PC-3 (cell line): ENCODE data around the gene ALG8. TPM values are rescaled to one million over a fixed set of nuclear protein-coding genes. Genes with fewer than 3 reads are reported as not detected.

Source experiments
- ATAC-seq: fragments of 200-7000 bp; cut with Tn5 transposase; 2 replicates; pipeline ENCODE4 v1.9.1; 2020; ENCODE audit warnings: mild to moderate bottlenecking, moderate library complexity
- BruUV-seq: library from RNA; stranded (reverse); fragments of 400-500 nt; replicated peaks from 2 replicates; lab custom pipeline; 2021; lab: Mats Ljungman, UMichigan
- CTCF ChIA-PET: fragments of 300-600 bp; sonication (Branson Sonifier 250); formaldehyde crosslinking; loops from one replicate; lab custom pipeline; 2022; ENCODE audit warnings: antibody characterized with exemption; lab: Charles Lee
- POLR2A ChIA-PET: fragments of 300-600 bp; sonication (Branson Sonifier 250); formaldehyde crosslinking; loops from one replicate; lab custom pipeline; 2022; ENCODE audit warnings: antibody characterized with exemption; ENCODE audit not compliant: unreplicated experiment; lab: Charles Lee
- DNase-seq: peaks from one replicate; pipeline ENCODE4 v3.0.0-alpha.2; 2015
- H2AFZ ChIP-seq: fragments of 300-600 bp; sonication (generic); 2 replicates; pipeline ENCODE4 v1.6.0; 2016; ENCODE audit warnings: antibody characterized with exemption, low read length
- H3F3A ChIP-seq: fragments of 300-600 bp; sonication (generic); one replicate; pipeline ENCODE4 v1.6.0; 2017; ENCODE audit warnings: antibody characterized with exemption, low read length, control low read depth, mild to moderate bottlenecking; ENCODE audit not compliant: unreplicated experiment
- H3K27ac ChIP-seq: fragments of 300-600 bp; sonication (generic); 2 replicates; pipeline ENCODE4 v1.5.1; 2016; ENCODE audit warnings: mild to moderate bottlenecking, low read length
- H3K27me3 ChIP-seq: fragments of 300-600 bp; sonication (generic); 2 replicates; pipeline ENCODE4 v1.6.1; 2016; ENCODE audit warnings: low read length, mixed read lengths
- H3K36me3 ChIP-seq: fragments of 300-600 bp; sonication (generic); 2 replicates; pipeline ENCODE4 v1.6.1; 2016; ENCODE audit warnings: low read depth, mixed run types, low read length, mixed read lengths
- H3K4me1 ChIP-seq: fragments of 300-600 bp; sonication (generic); 2 replicates; pipeline ENCODE4 v1.5.1; 2016; ENCODE audit warnings: low read length; ENCODE audit not compliant: insufficient read depth
- H3K4me2 ChIP-seq: fragments of 300-600 bp; sonication (generic); 2 replicates; pipeline ENCODE4 v1.6.0; 2016; ENCODE audit warnings: low read length
- H3K4me3 ChIP-seq: fragments of 300-600 bp; sonication (generic); 2 replicates; pipeline ENCODE4 v1.5.1; 2016; ENCODE audit warnings: mild to moderate bottlenecking, low read length, mixed read lengths
- H3K79me2 ChIP-seq: fragments of 300-600 bp; sonication (generic); 2 replicates; pipeline ENCODE4 v1.6.1; 2017; ENCODE audit warnings: low read length, mixed read lengths
- H3K9ac ChIP-seq: fragments of 300-600 bp; sonication (generic); 2 replicates; pipeline ENCODE4 v1.6.0; 2016; ENCODE audit warnings: mild to moderate bottlenecking, low read length
- H3K9me2 ChIP-seq: fragments of 300-600 bp; sonication (generic); replicated peaks from 2 replicates; pipeline ENCODE4 v1.6.1; 2016; ENCODE audit warnings: mixed run types, low read length, mixed read lengths
- H3K9me3 ChIP-seq: fragments of 300-600 bp; sonication (generic); 2 replicates; pipeline ENCODE4 v1.6.1; 2016; ENCODE audit warnings: low read length, mixed read lengths
- H4K20me1 ChIP-seq: fragments of 300-600 bp; sonication (generic); 2 replicates; pipeline ENCODE4 v1.6.1; 2016; ENCODE audit warnings: low read length, mixed read lengths
- EZH2 ChIP-seq: fragments of 300-600 bp; sonication (generic); IDR thresholded peaks from one replicate; pipeline ENCODE4 v1.6.1; 2017; ENCODE audit warnings: antibody characterized with exemption, mild to moderate bottlenecking, low read length; ENCODE audit not compliant: unreplicated experiment
- EZH2phosphoT487 ChIP-seq: fragments of 300-600 bp; sonication (generic); IDR thresholded peaks from 2 replicates; pipeline ENCODE4 v1.6.1; 2018; ENCODE audit warnings: mild to moderate bottlenecking, antibody characterized with exemption, low read length, borderline replicate concordance
- intact Hi-C: fragments of 100-400 bp; cut with micrococcal nuclease; formaldehyde crosslinking; loops from 2 replicates; pipeline ENCODE4 v1.9.0; 2023
- total RNA-seq: library from RNA; depleted of rRNA; stranded (reverse); fragments of >200 nt; gene quantifications from 2 replicates; pipeline ENCODE4 v1.2.3, GENCODE V29; 2014
- TF ChIP-seq, protein P1 (sequence below): fragments of 300-600 bp; sonication (generic); conservative IDR thresholded peaks from 2 replicates; pipeline ENCODE4 v1.5.1; 2017; ENCODE audit warnings: antibody characterized with exemption, low read depth, mild to moderate bottlenecking, low read length

The ALG8 gene
- total RNA-seq, 1 experiment from 2014 or later = 73.6 TPM

DNA sequence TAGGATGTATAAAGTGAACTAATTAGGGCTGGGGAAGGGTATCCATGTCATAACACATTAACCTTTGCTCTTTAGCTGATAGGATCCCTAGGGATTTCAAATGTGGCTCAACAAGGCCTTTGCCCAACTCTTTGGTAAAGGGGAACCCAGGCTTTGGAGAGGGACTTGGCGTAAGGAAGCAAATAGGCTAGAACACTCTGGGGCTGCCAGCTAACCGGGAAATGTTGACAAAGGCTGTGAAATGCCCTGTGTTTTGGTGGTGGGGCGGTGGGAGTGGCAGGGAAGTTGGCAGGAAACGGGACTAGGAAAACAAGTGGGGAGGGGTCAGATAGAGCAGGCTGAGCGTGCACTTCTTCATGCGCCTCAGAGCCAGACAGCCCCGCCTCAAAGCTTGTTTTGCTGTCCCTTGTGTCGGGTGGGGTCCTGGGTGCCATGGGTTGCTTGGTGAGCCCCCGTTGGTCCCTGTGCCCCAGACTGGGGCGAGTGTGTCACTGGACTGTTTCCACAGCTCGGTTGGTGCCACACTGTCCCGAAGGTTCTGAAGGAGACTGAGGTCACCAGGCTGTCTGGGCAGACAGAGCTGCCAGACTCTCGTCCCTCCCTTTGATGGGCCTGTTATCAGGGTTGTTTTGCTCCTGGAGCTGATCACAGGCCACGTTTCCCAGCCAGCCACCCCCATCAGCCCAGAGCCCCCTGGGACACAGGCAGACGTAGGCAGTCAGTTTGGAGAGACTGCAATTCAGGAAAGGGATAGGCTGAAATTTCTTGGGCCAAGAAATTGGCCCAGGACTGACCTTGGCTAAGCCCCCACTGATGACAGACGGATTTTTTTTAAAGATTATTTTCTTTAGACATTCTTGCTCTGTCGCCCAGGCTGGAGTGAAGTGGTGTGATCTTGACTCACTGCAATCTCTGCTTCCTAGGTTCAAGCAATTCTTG, 29.4 kb upstream of the ALG8 start:
- no TSS peak for BruUV-seq

DNA sequence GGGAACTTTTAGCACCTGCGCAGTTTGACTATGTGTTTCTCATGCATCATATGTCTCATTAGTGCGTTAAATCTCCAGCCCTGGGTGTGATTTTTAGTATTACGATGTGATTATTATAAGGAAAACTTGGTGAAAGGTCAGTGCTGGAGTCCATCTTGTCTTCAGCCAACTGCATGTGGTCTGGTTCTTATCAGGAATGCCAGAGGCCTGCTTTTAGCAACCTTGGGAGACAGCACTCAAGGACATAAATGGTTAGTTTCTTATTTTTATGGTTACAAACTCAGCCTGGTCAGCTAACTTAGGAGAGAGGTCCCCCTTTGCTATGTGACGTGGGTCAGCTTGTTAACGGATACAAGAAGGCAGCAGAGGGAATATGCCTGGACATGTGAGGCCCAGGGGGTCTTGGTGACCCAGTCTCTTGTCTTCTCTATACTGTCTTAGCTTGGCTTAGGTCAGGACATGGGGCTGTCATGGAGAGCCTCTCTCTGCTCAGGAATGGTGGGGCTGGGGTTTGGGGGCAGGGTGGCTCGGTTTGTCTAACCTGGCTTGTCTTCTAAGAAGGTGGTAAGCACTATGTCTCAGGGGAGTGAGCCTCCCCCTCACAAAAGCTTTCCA, 27.5 kb upstream of the ALG8 start:
- no TSS peak for BruUV-seq
- no peaks in the 10 kb centered on the region for H3K79me2 ChIP-seq
- CTCF ChIA-PET = no interaction called here

More for the DNA sequence above, 29.4 kb upstream of the ALG8 start:
- Histone ChIP-seq H3K9me2 (no peaks in the 10 kb centered on the region), H3K79me2 (no peaks in the 10 kb centered on the region), H3K27ac (no peak overlapping the region), H3K27me3 (no peaks in the 10 kb centered on the region), H4K20me1 (no peaks in the 10 kb centered on the region), H2AFZ (no peak overlapping the region), H3K4me1 (no peaks in the 10 kb centered on the region), H3K9me3 (no peaks in the 10 kb centered on the region), H3K36me3 (no peaks in the 10 kb centered on the region; the same call in 1 of the 2 replicates), H3K9ac (no peak overlapping the region), H3K4me2 (no peak overlapping the region), H3K4me3 (no peak overlapping the region), H3F3A (no peaks in the 10 kb centered on the region)
- intact Hi-C loops = no loop called here
- ATAC-seq (no peak), DNase-seq (no peak)
- POLR2A ChIA-PET = no interaction called here
- TF ChIP-seq EZH2phosphoT487 = no peak
- TF ChIP-seq, protein P1, sequence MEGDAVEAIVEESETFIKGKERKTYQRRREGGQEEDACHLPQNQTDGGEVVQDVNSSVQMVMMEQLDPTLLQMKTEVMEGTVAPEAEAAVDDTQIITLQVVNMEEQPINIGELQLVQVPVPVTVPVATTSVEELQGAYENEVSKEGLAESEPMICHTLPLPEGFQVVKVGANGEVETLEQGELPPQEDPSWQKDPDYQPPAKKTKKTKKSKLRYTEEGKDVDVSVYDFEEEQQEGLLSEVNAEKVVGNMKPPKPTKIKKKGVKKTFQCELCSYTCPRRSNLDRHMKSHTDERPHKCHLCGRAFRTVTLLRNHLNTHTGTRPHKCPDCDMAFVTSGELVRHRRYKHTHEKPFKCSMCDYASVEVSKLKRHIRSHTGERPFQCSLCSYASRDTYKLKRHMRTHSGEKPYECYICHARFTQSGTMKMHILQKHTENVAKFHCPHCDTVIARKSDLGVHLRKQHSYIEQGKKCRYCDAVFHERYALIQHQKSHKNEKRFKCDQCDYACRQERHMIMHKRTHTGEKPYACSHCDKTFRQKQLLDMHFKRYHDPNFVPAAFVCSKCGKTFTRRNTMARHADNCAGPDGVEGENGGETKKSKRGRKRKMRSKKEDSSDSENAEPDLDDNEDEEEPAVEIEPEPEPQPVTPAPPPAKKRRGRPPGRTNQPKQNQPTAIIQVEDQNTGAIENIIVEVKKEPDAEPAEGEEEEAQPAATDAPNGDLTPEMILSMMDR = no peak
- no peak for TF ChIP-seq EZH2
- CTCF ChIA-PET = no interaction called here

More for the DNA sequence above, 27.5 kb upstream of the ALG8 start:
- Histone ChIP-seq H3K9me2 (no peaks in the 10 kb centered on the region), H3K27me3 (no peaks in the 10 kb centered on the region), H3K4me2 (no peak overlapping the region), H3F3A (no peaks in the 10 kb centered on the region), H4K20me1 (no peaks in the 10 kb centered on the region), H3K9ac (no peak overlapping the region), H3K36me3 (no peaks in the 10 kb centered on the region), H2AFZ (no peak overlapping the region), H3K27ac (no peak overlapping the region), H3K4me3 (no peak overlapping the region), H3K4me1 (no peaks in the 10 kb centered on the region), H3K9me3 (no peaks in the 10 kb centered on the region)
- intact Hi-C loops = no loop called here
- POLR2A ChIA-PET = no interaction called here
- TF ChIP-seq EZH2 (no peak), EZH2phosphoT487 (no peak)
- TF ChIP-seq, protein P1 = no peak
- no peak for DNase-seq
- no peak for ATAC-seq
